ENCODE results near the gene MCM8.
"Not testable (repeated sequence)": the region's sequence is repeated elsewhere in the genome, so short reads cannot be mapped to it uniquely, and the experiment has no call there.

MCM8 gene

GRCh38 chr20:6007094-6007528 is 56.7 kb downstream of the MCM8 start:
- DNase-seq (ENCODE audit: low spot score), result peak; percentile 71

DNA sequence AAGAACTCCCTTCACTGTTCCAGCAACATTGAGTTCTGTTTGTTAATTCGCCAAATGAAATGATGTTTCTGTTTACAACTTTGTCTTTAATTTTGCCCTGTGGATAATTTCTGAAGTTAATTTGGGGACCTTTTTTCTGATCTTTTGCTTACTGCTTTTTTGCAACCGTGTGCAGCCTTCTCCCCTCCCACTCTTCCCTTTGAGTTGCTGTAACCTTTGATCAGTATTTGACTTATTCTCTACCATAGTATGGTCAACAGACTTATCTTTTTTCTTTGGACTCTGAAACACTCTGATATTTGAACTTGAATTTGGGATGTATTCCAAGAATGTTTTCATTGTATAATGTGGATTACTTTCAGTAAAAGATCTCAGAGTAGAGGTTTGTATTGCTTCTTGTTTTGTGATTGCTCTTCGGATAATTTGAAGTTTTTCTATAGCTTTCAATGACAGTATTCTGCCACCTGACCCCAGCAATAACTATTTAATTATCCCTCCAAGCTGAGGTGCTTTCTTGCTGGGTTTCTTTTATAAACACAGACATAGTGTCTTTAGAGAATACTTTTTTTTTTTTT is 57.2 kb downstream of the MCM8 start:
- DNase-seq (ENCODE audit: low spot score), result peak; percentile 30

DNA sequence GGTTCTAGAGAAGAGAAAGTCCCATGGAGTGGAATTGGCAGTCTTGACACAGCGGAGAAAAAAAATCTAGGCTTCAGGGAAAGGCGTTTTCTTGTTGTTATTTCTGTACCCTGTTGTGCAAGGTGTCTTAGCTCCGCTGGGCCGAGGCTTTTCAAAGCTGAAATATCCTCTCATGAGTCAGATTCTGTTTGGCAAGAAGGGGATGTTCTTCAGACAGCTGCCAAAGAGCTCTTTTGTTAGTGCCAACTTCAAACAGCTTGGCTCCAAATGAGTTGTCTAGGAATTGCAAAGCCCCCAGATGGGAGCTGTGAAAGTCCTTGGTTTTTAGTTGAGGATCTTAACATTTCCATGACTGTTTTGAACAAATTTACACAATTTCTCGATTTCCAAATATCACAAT is 57.8 kb downstream of the MCM8 start:
- peak; percentile 88 for DNase-seq (ENCODE audit: low spot score)

- no peak for DNase-seq (ENCODE audit: low spot score)
Measured at GRCh38 chr20:6012179-6012578, 61.7 kb downstream of the MCM8 start.

- no peak for DNase-seq (ENCODE audit: low spot score)
Measured at GRCh38 chr20:6014017-6014416, 63.6 kb downstream of the MCM8 start.

DNA sequence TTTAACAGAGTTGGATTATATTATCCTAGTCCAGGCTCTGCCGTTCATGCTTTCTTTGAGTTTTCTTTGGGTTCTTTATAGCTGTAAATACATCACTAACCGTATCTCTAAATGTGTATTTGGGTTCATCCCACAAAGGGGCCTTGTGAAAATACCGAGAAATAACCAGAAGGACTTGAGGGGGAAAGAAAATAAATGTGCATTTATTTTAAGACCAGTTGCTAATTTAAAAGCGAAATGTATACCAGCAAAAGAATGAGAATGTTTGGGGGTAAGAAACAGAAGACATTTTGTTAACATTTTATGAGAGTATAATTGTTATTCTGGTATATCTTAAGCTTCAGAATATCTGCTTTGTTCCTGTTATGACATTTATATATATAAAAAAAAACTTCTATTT is 64.5 kb downstream of the MCM8 start:
- no peak for DNase-seq (ENCODE audit: low spot score)

GRCh38 chr20:6017467-6017866 is 67.0 kb downstream of the MCM8 start:
- no peak for DNase-seq (ENCODE audit: low spot score)

DNA sequence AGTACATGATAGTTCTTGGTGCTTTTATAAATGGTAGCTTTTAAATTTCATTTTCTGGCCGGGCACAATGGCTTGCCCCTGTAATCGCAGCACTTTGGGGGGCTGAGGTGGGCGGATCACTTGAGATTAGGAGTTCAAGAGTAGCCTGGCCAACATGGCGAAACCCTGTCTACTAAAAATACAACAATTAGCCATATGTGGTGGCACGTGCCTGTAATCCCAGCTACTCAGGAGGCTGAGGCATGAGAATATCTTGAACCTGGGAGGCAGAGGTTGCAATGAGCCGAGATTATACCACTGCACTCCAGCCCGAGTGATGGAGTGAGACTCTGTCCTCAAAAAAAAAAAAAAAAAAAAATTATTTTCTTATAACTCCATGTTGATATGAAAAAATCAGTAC is 67.4 kb downstream of the MCM8 start:
- DNase-seq (ENCODE audit: low spot score), result no peak

DNA sequence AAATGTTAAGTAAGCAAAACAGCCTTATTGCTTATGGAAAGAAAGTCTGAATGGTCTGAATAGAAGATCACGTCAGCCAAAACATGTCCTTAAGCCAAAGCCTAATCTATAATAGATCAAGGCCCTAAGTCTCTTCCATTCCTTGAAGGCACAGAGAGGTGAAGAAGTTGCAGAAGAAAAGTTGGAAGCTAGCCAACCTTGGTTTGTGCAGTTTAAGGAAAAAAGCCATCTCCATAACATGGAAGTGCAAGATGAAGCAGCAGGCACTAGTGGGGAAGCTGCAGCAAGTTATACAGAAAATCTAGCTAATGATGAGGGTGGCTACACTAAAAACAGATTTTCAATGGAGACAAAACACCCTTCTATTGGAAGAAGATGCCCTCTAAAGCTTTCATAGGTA is 74.3 kb downstream of the MCM8 start:
- no peak for DNase-seq (ENCODE audit: low spot score)

GRCh38 chr20:6026051-6026450 is 75.6 kb downstream of the MCM8 start:
- peak; percentile 71 for DNase-seq (ENCODE audit: low spot score)

- DNase-seq (ENCODE audit: low spot score), result no peak
Measured at GRCh38 chr20:6028818-6029217, 78.4 kb downstream of the MCM8 start.

DNA sequence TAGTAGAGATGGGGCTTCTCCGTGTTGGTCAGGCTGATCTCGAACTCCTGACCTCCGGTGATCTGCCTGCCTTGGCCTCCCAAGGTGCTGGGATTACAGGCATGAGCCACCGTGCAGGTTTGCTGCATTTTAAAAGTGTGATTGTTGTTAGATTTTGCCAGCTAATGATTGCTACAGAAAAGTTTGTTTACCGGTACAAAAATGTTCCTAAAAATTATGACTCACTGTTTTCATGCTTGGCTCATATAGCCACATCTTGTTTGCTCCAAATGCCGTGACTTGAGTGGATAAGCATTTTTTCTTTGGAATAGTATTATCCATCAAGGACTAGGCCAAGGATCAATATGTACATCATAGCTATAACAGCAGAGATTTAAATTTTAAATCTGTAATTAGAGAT is 79.1 kb downstream of the MCM8 start:
- DNase-seq (ENCODE audit: low spot score), result no peak

- DNase-seq (ENCODE audit: low spot score), result no peak
Measured at GRCh38 chr20:6030453-6031080, 80.1 kb downstream of the MCM8 start.

DNA sequence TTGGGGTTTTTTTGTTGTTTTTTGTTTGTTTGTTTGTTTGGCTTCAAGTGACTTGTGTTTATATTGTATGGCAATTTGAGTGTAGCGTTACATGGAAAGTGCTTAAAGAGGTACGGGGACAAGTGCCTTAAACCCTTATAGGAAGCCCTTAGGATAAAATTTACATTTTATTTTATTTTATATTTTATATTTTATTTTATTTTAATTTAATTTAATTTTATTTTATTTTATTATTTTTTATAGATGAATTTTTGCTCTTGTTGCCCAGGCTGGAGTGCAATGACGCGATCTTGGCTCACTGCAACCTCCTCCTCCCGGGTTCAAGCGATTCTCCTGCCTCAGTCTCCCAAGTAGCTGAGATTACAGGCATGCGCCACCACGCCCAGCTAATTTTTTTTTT is 82.5 kb downstream of the MCM8 start:
- DNase-seq (ENCODE audit: low spot score), result not testable (repeated sequence)

GRCh38 chr20:6034134-6034969 is 83.9 kb downstream of the MCM8 start:
- peak; percentile 16 for DNase-seq (ENCODE audit: low spot score)

DNA sequence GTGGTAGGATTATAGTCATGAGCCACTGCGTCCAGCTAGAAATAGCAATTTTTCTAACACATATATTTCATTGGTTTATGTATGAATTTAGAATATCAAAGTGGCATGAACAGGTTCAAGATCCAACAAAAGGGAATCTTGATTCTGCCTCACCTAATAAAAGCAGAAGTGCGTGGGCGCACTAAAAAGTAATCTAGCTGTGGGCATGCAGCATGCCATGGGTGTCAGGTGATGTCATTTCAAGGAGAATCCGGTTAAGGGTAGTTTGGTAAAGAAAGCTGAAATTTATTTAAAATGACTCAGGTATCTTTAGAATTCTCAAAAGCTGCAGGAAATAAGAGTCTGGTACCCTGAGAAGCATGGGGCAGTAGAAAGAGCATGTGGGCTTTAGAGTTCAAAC is 85.8 kb downstream of the MCM8 start:
- DNase-seq (ENCODE audit: low spot score), result no peak

DNA sequence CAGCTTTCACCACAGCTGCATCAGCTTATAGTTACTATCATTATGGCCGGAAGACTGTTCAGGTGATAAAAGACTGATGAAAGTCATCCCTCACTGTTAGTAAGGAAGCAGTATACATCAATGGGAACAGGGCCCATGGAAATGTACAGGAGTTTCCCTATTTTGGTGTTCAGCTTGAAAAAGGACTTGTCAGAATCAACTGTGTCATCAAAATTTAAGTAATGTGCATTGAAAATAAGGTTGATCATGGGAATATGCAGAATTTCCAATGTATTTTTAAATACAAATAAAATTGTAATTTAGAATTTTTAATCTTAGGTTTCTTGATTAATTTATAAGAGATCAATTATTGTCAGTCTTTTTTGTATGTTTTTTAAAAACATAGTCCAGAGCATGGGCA is 86.6 kb downstream of the MCM8 start:
- no peak for DNase-seq (ENCODE audit: low spot score)

DNA sequence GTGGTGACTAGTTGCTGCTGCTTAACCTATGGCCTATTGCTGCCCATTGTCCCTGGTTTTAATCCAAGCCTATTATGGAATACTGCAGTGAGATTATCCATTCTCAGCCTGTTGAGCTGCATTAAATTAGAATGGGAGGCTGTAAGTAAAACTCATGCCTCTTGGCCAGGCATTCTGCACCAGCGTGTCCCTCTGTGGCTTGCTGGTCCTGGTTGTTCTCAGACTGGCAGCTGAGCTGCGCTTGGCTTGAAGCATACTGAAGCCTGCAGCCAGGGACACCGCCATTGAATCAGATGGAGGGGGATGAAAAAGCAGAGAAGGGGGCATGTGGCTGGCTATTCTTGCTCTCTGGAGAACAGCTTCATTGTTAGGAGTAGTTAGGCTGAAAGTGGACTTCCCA is 87.8 kb downstream of the MCM8 start:
- no peak for DNase-seq (ENCODE audit: low spot score)

GRCh38 chr20:6039766-6040165 is 89.3 kb downstream of the MCM8 start:
- DNase-seq (ENCODE audit: low spot score), result no peak

GRCh38 chr20:6040540-6040939 is 90.1 kb downstream of the MCM8 start:
- DNase-seq (ENCODE audit: low spot score), result no peak

DNA sequence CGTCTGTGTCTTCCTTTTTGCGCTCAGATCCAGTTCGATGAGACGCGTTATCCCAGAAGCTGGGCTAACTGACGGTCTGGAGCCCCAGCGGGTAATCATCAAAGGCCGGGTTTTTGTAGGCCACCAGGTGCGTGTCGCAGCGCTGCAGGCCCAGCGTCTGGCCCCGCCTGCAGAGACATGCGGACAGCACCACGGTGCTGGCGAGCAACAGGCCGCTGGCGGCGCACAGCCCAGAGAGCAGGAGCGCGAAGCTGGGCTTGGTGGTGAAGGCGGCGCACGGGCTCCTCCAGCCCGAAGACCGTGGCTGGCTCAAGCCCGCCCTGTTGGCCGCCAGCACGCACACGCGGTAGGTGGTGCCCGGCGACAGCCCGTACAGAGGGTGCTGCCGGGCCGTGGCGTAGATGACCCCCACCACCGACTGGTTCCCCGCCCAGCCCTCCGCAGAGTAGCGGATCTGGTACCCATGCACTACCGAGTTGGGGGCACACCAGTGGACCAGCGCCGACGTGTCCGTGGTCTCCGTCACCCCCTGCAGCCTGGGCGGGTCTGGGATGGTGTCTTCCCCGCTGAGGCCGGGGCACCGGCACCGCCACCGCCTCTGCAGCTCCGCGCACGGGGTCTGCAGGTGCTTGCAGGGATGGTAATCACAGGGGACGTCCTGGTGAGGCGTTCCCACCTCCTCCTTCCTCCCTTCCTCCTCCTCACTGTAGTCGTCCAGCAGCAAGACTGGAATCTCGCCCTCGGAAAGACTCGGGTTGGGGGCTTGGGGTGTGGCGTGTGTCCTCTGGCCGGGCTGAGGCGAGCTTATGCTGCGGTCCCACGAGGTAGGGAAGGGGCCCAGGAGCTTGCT is 90.7 kb downstream of the MCM8 start:
- DNase-seq (ENCODE audit: low spot score), result no peak

DNA sequence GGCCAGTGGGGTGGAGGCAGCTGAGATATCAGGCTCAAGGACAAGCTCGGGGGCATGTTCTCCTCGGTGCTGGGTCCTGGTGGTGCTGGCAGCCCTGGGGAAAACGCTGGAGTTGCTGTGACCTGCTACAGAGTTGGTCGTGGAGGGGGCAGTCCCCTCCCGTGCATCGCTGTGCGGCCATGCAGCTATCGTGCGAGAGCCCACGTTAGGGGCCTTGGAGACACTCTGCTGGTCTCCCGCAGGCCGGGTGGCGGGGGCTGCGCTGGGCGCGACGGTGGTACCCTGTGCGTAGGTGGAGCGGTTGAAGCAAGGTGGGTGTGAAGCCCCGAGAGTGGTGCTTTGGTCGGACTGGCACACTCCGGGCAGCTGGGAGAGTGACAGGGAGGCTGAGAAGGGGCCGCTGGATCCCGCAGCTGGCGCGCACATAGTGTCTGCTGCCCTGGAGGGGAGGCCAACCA is 91.4 kb downstream of the MCM8 start:
- no peak for DNase-seq (ENCODE audit: low spot score)
